Fibroblast of mammary gland (primary cell): Measurements from ENCODE around the gene WWOX.

ENCODE experiments used
- DNase-seq: peaks from one replicate; pipeline ENCODE4 v3.0.0-alpha.2; 2010; ENCODE audit warnings: low read depth
- H3K4me3 ChIP-seq: 2 replicates; pipeline ENCODE4 v1.5.1; 2011; ENCODE audit warnings: low read depth, mild to moderate bottlenecking, low read length, moderate library complexity; ENCODE audit not compliant: control insufficient read depth
- TF ChIP-seq, protein P1 (sequence below): conservative IDR thresholded peaks from 2 replicates; pipeline ENCODE4 v1.5.1; 2011; ENCODE audit warnings: low read depth, low read length, inconsistent platforms; ENCODE audit not compliant: control insufficient read depth, insufficient read depth

WWOX gene

GRCh38 chr16:78972006-78972405 lies 872.6 kb downstream of the WWOX start:
- TF ChIP-seq, protein P1, sequence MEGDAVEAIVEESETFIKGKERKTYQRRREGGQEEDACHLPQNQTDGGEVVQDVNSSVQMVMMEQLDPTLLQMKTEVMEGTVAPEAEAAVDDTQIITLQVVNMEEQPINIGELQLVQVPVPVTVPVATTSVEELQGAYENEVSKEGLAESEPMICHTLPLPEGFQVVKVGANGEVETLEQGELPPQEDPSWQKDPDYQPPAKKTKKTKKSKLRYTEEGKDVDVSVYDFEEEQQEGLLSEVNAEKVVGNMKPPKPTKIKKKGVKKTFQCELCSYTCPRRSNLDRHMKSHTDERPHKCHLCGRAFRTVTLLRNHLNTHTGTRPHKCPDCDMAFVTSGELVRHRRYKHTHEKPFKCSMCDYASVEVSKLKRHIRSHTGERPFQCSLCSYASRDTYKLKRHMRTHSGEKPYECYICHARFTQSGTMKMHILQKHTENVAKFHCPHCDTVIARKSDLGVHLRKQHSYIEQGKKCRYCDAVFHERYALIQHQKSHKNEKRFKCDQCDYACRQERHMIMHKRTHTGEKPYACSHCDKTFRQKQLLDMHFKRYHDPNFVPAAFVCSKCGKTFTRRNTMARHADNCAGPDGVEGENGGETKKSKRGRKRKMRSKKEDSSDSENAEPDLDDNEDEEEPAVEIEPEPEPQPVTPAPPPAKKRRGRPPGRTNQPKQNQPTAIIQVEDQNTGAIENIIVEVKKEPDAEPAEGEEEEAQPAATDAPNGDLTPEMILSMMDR: no peak

DNA sequence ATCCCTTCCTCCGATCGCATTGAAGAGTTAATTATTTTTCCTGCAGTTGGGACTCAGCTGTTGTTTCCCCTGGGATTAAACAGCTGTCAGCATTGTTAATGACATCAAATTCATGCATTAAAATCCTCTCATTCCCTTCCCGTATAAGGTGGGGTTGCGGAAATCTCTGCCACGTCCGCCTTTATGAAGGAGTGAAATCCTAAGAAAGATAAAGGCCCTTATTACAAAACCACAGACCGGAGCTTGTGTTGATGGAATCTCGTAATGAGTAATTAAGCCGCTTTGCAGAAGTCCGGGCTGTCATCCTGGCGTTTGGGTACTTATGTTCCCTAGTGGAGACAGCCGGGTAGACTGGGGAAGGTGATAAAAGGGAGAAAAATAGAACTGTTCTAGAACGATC lies 873.5 kb downstream of the WWOX start:
- no peak for DNase-seq
- TF ChIP-seq, protein P1: no peak
- no peak overlapping the region for H3K4me3 ChIP-seq

More at GRCh38 chr16:78972006-78972405, 872.6 kb downstream of the WWOX start:
- DNase-seq: no peak
- H3K4me3 ChIP-seq: no peak overlapping the region

DNA sequence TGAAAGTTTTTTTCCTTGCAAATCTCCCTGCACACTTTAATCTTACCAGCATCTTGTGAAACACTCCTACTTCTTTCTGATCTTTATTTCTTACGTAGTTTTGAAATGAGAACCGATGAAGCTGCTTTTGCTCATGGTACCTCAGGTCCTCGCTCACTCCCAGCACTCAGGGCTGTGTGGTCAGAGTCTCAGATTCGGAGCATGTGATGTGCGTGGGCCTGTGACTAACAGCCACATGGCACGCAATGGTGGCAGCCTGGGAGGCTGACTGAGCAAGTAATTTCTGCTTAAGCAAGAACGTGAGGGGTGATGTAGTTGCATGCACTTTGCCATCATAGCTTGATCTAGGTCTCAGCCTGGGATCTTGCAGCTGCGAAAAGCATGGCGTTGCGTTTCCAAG lies 876.8 kb downstream of the WWOX start:
- TF ChIP-seq, protein P1: no peak
- DNase-seq: no peak
- no peak overlapping the region for H3K4me3 ChIP-seq

DNA sequence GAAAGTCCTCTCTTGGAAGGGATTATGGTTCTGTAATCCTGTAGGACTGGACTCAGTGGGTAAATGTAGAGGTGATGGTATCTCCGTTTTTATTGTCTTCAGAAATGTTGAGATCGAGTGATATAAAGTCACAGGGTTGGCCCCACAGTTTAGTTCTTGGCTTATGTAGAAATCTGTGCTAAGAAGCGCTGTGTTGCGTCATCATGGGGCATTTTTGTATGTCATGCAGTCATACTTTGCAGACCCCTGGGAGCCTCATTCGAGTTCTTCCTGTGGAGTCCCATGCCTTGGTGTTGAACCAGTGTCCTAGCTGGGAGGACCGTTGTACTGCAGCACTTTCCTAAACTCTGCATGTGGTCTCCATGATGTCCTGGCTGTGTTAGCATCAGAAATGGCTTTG lies 881.4 kb downstream of the WWOX start:
- TF ChIP-seq, protein P1: no peak
- no peak for DNase-seq
- no peak overlapping the region for H3K4me3 ChIP-seq

DNA sequence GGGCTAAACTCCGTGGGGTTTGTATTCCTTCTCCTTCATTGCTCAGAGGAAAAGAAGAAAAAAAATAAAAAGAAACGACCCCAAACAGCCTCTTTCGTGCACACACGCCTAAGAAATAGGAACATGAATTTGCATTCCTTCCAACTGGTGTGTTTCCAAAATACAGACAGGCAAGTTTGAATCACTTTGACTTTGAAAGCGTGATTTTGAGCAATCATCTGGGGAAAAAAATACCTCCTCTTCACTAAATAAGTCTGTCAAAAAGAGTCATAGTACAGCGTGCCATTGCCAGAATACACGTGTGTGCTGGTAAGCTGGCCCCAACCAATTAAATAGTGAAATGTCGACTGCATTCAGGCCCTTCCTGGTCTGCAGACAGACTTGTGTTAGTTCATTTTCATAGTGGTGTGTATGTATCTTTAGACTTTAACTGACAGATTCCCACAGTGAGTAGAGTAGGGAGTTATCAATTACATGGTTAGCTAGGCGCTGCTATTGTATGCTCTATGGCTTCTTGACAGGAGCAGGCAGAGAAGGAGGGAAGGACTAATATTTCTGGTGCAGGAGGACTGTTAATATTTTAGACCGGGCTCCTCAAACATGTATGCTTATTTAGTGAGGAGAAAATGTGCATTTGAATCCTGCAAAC lies 882.8 kb downstream of the WWOX start:
- no peak overlapping the region for H3K4me3 ChIP-seq
- TF ChIP-seq, protein P1: no peak
- DNase-seq: no peak

- DNase-seq: no peak
- H3K4me3 ChIP-seq: no peak overlapping the region
- TF ChIP-seq, protein P1: no peak
Measured at GRCh38 chr16:78984324-78984723, 884.9 kb downstream of the WWOX start.

DNA sequence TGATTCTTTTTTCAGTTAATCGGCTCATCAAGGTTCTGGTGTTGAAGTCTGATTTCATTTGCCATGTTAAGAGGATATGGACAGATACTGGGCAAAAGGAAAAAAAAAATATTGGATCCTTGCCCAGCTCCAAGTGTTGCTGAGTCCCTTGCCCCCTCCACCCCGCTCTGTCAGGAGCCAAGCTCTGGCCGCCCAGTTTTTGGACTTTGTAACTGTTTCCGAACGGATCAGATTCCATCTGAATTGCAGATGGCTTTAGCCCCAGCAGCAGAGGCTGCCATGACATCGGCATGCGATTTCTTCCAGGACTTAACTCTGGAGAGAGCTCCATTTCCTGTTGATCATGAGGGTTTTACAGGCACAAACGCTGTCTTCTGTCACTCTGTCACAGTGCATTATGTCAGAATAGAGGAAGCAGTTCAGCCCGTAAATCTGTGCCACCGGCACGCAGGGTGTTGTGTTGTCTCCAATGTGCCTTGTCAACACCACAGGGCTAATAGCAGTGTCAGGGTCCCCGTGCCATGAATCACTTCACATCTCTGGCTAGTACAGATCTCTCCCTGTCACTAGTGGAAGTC lies 885.5 kb downstream of the WWOX start:
- TF ChIP-seq, protein P1: no peak
- no peak for DNase-seq

More for the DNA sequence above, 885.5 kb downstream of the WWOX start:
- no peak overlapping the region for H3K4me3 ChIP-seq
